HEK293T (cell line): ENCODE data around the gene GRIN3B.

Experiments used
- FOXA1 ChIP-seq: fragments of 450-650 bp; IDR thresholded peaks from 2 replicates; pipeline ENCODE4 v1.6.1; 2016; ENCODE audit warnings: mild to moderate bottlenecking
- FOXK2 ChIP-seq: fragments of 450-650 bp; IDR thresholded peaks from 2 replicates; pipeline ENCODE4 v1.6.1; 2016; ENCODE audit warnings: mild to moderate bottlenecking
- HDGF ChIP-seq: fragments of 450-650 bp; IDR thresholded peaks from 2 replicates; pipeline ENCODE4 v1.6.1; 2017; ENCODE audit warnings: antibody characterized with exemption, borderline replicate concordance
- L3MBTL2 ChIP-seq: fragments of 450-650 bp; conservative IDR thresholded peaks from 2 replicates; pipeline ENCODE4 v1.6.1; 2016; ENCODE audit warnings: mild to moderate bottlenecking
- LEF1 ChIP-seq: fragments of 450-650 bp; IDR thresholded peaks from 2 replicates; pipeline ENCODE4 v1.6.1; 2017; ENCODE audit warnings: mild to moderate bottlenecking, borderline replicate concordance
- PKNOX1 ChIP-seq: fragments of 450-650 bp; IDR thresholded peaks from 2 replicates; pipeline ENCODE4 v1.6.1; 2016
- SP1 ChIP-seq: fragments of 450-650 bp; IDR thresholded peaks from 2 replicates; pipeline ENCODE4 v1.6.1; 2017
- TARDBP ChIP-seq: fragments of 450-650 bp; IDR thresholded peaks from 2 replicates; pipeline ENCODE4 v1.6.1; 2016

- TF ChIP-seq SP1 (no peak), FOXK2 (no peak), PKNOX1 (no peak), L3MBTL2 (no peak), HDGF (no peak), FOXA1 (no peak), TARDBP (no peak), LEF1 (no peak)
Observed at GRCh38 chr19:954272-954671, 45.9 kb upstream of the GRIN3B start.
